ENCODE data around the gene TRIO.

- TF ChIP-seq, protein P1, sequence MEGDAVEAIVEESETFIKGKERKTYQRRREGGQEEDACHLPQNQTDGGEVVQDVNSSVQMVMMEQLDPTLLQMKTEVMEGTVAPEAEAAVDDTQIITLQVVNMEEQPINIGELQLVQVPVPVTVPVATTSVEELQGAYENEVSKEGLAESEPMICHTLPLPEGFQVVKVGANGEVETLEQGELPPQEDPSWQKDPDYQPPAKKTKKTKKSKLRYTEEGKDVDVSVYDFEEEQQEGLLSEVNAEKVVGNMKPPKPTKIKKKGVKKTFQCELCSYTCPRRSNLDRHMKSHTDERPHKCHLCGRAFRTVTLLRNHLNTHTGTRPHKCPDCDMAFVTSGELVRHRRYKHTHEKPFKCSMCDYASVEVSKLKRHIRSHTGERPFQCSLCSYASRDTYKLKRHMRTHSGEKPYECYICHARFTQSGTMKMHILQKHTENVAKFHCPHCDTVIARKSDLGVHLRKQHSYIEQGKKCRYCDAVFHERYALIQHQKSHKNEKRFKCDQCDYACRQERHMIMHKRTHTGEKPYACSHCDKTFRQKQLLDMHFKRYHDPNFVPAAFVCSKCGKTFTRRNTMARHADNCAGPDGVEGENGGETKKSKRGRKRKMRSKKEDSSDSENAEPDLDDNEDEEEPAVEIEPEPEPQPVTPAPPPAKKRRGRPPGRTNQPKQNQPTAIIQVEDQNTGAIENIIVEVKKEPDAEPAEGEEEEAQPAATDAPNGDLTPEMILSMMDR (IDR thresholded peaks at IDR 0.05; ENCODE audit: borderline replicate concordance, extremely low read depth, low read length, poor library complexity, severe bottlenecking): no peak
- no peak for TF ChIP-seq EZH2 (IDR thresholded peaks at IDR 0.05; ENCODE audit: borderline replicate concordance, low read depth, low read length, severe bottlenecking)
These were observed 222.8 kb downstream of the TRIO start for GRCh38 chr5:14365831-14366430.
